ENCODE measurements around the gene IFTAP. TPM values are rescaled to one million over a fixed set of nuclear protein-coding genes. Genes with fewer than 3 reads are reported as not detected.

IFTAP gene
- total RNA-seq, 1 donor from 2014 or later, result 33.1 TPM

GRCh38 chr11:36702330-36703054, 108.2 kb downstream of the IFTAP start:
- no peaks in the 10 kb centered on the region for H3K36me3 Mint-ChIP-seq
- no peak overlapping the region for H3K27ac Mint-ChIP-seq
- no peaks in the 10 kb centered on the region for H3K4me1 Mint-ChIP-seq (ENCODE audit: unreplicated experiment)
- no peaks in the 10 kb centered on the region for H3K9me3 Mint-ChIP-seq
- no peak overlapping the region for H3K4me3 Mint-ChIP-seq
- no peaks in the 10 kb centered on the region for H3K27me3 Mint-ChIP-seq
- DNase-seq (ENCODE audit: extremely low spot score, unreplicated experiment), result no peak
- TF ChIP-seq, protein P1, sequence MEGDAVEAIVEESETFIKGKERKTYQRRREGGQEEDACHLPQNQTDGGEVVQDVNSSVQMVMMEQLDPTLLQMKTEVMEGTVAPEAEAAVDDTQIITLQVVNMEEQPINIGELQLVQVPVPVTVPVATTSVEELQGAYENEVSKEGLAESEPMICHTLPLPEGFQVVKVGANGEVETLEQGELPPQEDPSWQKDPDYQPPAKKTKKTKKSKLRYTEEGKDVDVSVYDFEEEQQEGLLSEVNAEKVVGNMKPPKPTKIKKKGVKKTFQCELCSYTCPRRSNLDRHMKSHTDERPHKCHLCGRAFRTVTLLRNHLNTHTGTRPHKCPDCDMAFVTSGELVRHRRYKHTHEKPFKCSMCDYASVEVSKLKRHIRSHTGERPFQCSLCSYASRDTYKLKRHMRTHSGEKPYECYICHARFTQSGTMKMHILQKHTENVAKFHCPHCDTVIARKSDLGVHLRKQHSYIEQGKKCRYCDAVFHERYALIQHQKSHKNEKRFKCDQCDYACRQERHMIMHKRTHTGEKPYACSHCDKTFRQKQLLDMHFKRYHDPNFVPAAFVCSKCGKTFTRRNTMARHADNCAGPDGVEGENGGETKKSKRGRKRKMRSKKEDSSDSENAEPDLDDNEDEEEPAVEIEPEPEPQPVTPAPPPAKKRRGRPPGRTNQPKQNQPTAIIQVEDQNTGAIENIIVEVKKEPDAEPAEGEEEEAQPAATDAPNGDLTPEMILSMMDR (conservative IDR thresholded peaks at IDR 0.05), result peak; percentile 93

- H3K9me3 Mint-ChIP-seq, result no peaks in the 10 kb centered on the region
These were observed 108.7 kb downstream of the IFTAP start for GRCh38 chr11:36703055-36703404.

More at GRCh38 chr11:36703055-36703404, 108.7 kb downstream of the IFTAP start:
- no peak for DNase-seq (ENCODE audit: extremely low spot score, unreplicated experiment)
- no peak overlapping the region for H3K27ac Mint-ChIP-seq
- H3K27me3 Mint-ChIP-seq, result peaks cover 3% of the 10 kb centered on the region
- no peaks in the 10 kb centered on the region for H3K36me3 Mint-ChIP-seq
- H3K4me1 Mint-ChIP-seq (ENCODE audit: unreplicated experiment), result no peaks in the 10 kb centered on the region
- TF ChIP-seq, protein P1 (conservative IDR thresholded peaks at IDR 0.05), result no peak
- no peak overlapping the region for H3K4me3 Mint-ChIP-seq

Other genes with a start within 250 kb of the IFTAP start
- gene TRAF6, start 84.2 kb upstream of the IFTAP start, total RNA-seq (ENCODE audit: low replicate concordance), result 15.0 and 18.2 TPM in 2 replicates
- gene RAG1, start 26.5 kb upstream of the IFTAP start, total RNA-seq (ENCODE audit: low replicate concordance), result 0.99 and 1.4 TPM in 2 replicates
- 0.14 TPM in 1 of 2 replicates, not detected in the other for gene RAG2, start 3.7 kb downstream of the IFTAP start, total RNA-seq (ENCODE audit: low replicate concordance)

Measured in type B pancreatic cell (in vitro differentiated cells).